ENCODE results near the gene C13orf46. TPM values are rescaled to one million over a fixed set of nuclear protein-coding genes. Genes with fewer than 3 reads are reported as not detected.

C13orf46 gene
- total RNA-seq, 2 experiments from 2014 or later, result 2.2 to 3.1 TPM

- CTCF ChIA-PET, result no interaction called here
- ATAC-seq (peak; percentile 86), DNase-seq (peak; percentile 65)
- Mint-ChIP-seq H3K27me3 (ENCODE audit: low read depth) (no peaks in the 10 kb centered on the region), H3K4me3 (no peak overlapping the region), H3K9me3 (ENCODE audit: insufficient read depth) (no peaks in the 10 kb centered on the region), H3K36me3 (ENCODE audit: low read depth) (peaks cover 2% of the 10 kb centered on the region), H3K4me1 (ENCODE audit: low read depth) (peaks cover 4% of the 10 kb centered on the region), H3K27ac (no peak overlapping the region)
- POLR2A ChIA-PET, result no interaction called here
These were observed 22.5 kb downstream of the C13orf46 start for GRCh38 chr13:113951246-113951999.

- peaks cover 2% of the 10 kb centered on the region for H3K36me3 Mint-ChIP-seq (ENCODE audit: low read depth)
- no peaks in the 10 kb centered on the region for H3K9me3 Mint-ChIP-seq (ENCODE audit: insufficient read depth)
- ChIA-PET CTCF (no interaction called here), POLR2A (no interaction called here)
- no peak for ATAC-seq
- H3K27me3 Mint-ChIP-seq (ENCODE audit: low read depth), result no peaks in the 10 kb centered on the region
- DNase-seq, result no peak
- no peak overlapping the region for H3K4me3 Mint-ChIP-seq
- peaks cover 4% of the 10 kb centered on the region for H3K4me1 Mint-ChIP-seq (ENCODE audit: low read depth)
- H3K27ac Mint-ChIP-seq, result no peak overlapping the region
These were observed 23.2 kb downstream of the C13orf46 start for GRCh38 chr13:113950451-113951245.

GRCh38 chr13:113949546-113949945 is 24.3 kb downstream of the C13orf46 start:
- Mint-ChIP-seq H3K4me1 (ENCODE audit: low read depth) (peaks cover 4% of the 10 kb centered on the region), H3K36me3 (ENCODE audit: low read depth) (no peaks in the 10 kb centered on the region), H3K27ac (no peak overlapping the region), H3K9me3 (ENCODE audit: insufficient read depth) (no peaks in the 10 kb centered on the region), H3K27me3 (ENCODE audit: low read depth) (no peaks in the 10 kb centered on the region), H3K4me3 (no peak overlapping the region)
- ChIA-PET POLR2A (no interaction called here), CTCF (no interaction called here)
- no peak for DNase-seq
- ATAC-seq, result no peak

- Mint-ChIP-seq H3K36me3 (ENCODE audit: low read depth) (no peaks in the 10 kb centered on the region), H3K9me3 (ENCODE audit: insufficient read depth) (no peaks in the 10 kb centered on the region), H3K4me1 (ENCODE audit: low read depth) (peaks cover 4% of the 10 kb centered on the region), H3K27ac (no peak overlapping the region), H3K4me3 (no peak overlapping the region), H3K27me3 (ENCODE audit: low read depth) (no peaks in the 10 kb centered on the region)
- no peak for ATAC-seq
- DNase-seq, result no peak
- ChIA-PET POLR2A (no interaction called here), CTCF (no interaction called here)
These were observed 25.7 kb downstream of the C13orf46 start for GRCh38 chr13:113948034-113948742.

- H3K27ac Mint-ChIP-seq, result no peak overlapping the region
- no peaks in the 10 kb centered on the region for H3K36me3 Mint-ChIP-seq (ENCODE audit: low read depth)
- ATAC-seq (no peak), DNase-seq (no peak)
- H3K9me3 Mint-ChIP-seq (ENCODE audit: insufficient read depth), result no peaks in the 10 kb centered on the region
- no peaks in the 10 kb centered on the region for H3K27me3 Mint-ChIP-seq (ENCODE audit: low read depth)
- ChIA-PET CTCF (interaction anchor here (0.9 kb wide), 1 partner anchor 14 kb away, joined by 3 read pairs; no protein-coding TSS in a partner anchor), POLR2A (no interaction called here)
- no peak overlapping the region for H3K4me3 Mint-ChIP-seq
- peaks cover 4% of the 10 kb centered on the region for H3K4me1 Mint-ChIP-seq (ENCODE audit: low read depth)
These were observed 26.4 kb downstream of the C13orf46 start for GRCh38 chr13:113947311-113948033.

GRCh38 chr13:113946409-113947181 is 27.3 kb downstream of the C13orf46 start:
- no peak for ATAC-seq
- H3K4me1 Mint-ChIP-seq (ENCODE audit: low read depth), result peaks cover 4% of the 10 kb centered on the region
- POLR2A ChIA-PET, result no interaction called here
- no peak for DNase-seq
- no peak overlapping the region for H3K4me3 Mint-ChIP-seq
- H3K36me3 Mint-ChIP-seq (ENCODE audit: low read depth), result no peaks in the 10 kb centered on the region
- H3K27ac Mint-ChIP-seq, result no peak overlapping the region
- CTCF ChIA-PET, result interaction anchor here (0.9 kb wide), 1 partner anchor 15 kb away, joined by 3 read pairs; no protein-coding TSS in a partner anchor
- no peaks in the 10 kb centered on the region for H3K27me3 Mint-ChIP-seq (ENCODE audit: low read depth)
- H3K9me3 Mint-ChIP-seq (ENCODE audit: insufficient read depth), result no peaks in the 10 kb centered on the region

- ATAC-seq, result no peak
- CTCF ChIA-PET, result no interaction called here
These were observed 27.9 kb downstream of the C13orf46 start for GRCh38 chr13:113945857-113946408.

GRCh38 chr13:113943821-113944565 is 29.9 kb downstream of the C13orf46 start:
- Mint-ChIP-seq H3K4me3 (no peak overlapping the region), H3K27ac (no peak overlapping the region), H3K9me3 (ENCODE audit: insufficient read depth) (no peaks in the 10 kb centered on the region), H3K36me3 (ENCODE audit: low read depth) (no peaks in the 10 kb centered on the region), H3K27me3 (ENCODE audit: low read depth) (no peaks in the 10 kb centered on the region), H3K4me1 (ENCODE audit: low read depth) (no peaks in the 10 kb centered on the region)
- CTCF ChIA-PET, result no interaction called here
- ATAC-seq (no peak), DNase-seq (no peak)
- POLR2A ChIA-PET, result no interaction called here

More at GRCh38 chr13:113945857-113946408, 27.9 kb downstream of the C13orf46 start:
- POLR2A ChIA-PET, result no interaction called here
- Mint-ChIP-seq H3K27me3 (ENCODE audit: low read depth) (no peaks in the 10 kb centered on the region), H3K4me3 (no peak overlapping the region), H3K9me3 (ENCODE audit: insufficient read depth) (no peaks in the 10 kb centered on the region), H3K36me3 (ENCODE audit: low read depth) (no peaks in the 10 kb centered on the region), H3K4me1 (ENCODE audit: low read depth) (no peaks in the 10 kb centered on the region), H3K27ac (no peak overlapping the region)
- no peak for DNase-seq

- no peak overlapping the region for H3K27ac Mint-ChIP-seq
- peaks cover 2% of the 10 kb centered on the region for H3K27me3 Mint-ChIP-seq (ENCODE audit: low read depth)
- no peaks in the 10 kb centered on the region for H3K4me1 Mint-ChIP-seq (ENCODE audit: low read depth)
- H3K9me3 Mint-ChIP-seq (ENCODE audit: insufficient read depth), result no peaks in the 10 kb centered on the region
- no peak overlapping the region for H3K4me3 Mint-ChIP-seq
- no peaks in the 10 kb centered on the region for H3K36me3 Mint-ChIP-seq (ENCODE audit: low read depth)
- ChIA-PET POLR2A (no interaction called here), CTCF (no interaction called here)
- DNase-seq (no peak), ATAC-seq (no peak)
These were observed 31.2 kb downstream of the C13orf46 start for GRCh38 chr13:113942591-113943103.

- POLR2A ChIA-PET, result no interaction called here
- no peaks in the 10 kb centered on the region for H3K9me3 Mint-ChIP-seq (ENCODE audit: insufficient read depth)
These were observed 32.2 kb downstream of the C13orf46 start for GRCh38 chr13:113941571-113942191.

More at GRCh38 chr13:113941571-113942191, 32.2 kb downstream of the C13orf46 start:
- Mint-ChIP-seq H3K36me3 (ENCODE audit: low read depth) (no peaks in the 10 kb centered on the region), H3K27me3 (ENCODE audit: low read depth) (peaks cover 2% of the 10 kb centered on the region), H3K27ac (no peak overlapping the region), H3K4me1 (ENCODE audit: low read depth) (no peaks in the 10 kb centered on the region), H3K4me3 (no peak overlapping the region)
- CTCF ChIA-PET, result interaction anchor here (0.5 kb wide), 1 partner anchor 9 kb away, joined by 3 read pairs; no protein-coding TSS in a partner anchor
- ATAC-seq (no peak), DNase-seq (no peak)

Data from activated CD8-positive, alpha-beta T cell treated with anti-CD3 and anti-CD28 coated beads, Interleukin-2, amount 10 ng/mL, durations not matched to agents 7 days and 5 days (primary cell).